PC-9 (cell line): Measurements from ENCODE around the gene PLEKHJ1.

ENCODE experiments used
- CTCF ChIP-seq: fragments of 200-600 bp; sonication (generic); conservative IDR thresholded peaks from 2 replicates; pipeline ENCODE4 v1.6.1; 2017; ENCODE audit warnings: mixed run types, antibody characterized with exemption, mild to moderate bottlenecking, moderate library complexity
- EZH2 ChIP-seq: fragments of 200-600 bp; sonication (generic); IDR thresholded peaks from 2 replicates; pipeline ENCODE4 v1.8.0; 2017; ENCODE audit warnings: antibody characterized with exemption, low read depth

GRCh38 chr19:2243274-2244124 lies 7.4 kb upstream of the PLEKHJ1 start:
- no peak for TF ChIP-seq CTCF
- no peak for TF ChIP-seq EZH2
